ENCODE measurements around the gene SLC17A8.

The SLC17A8 gene

DNA sequence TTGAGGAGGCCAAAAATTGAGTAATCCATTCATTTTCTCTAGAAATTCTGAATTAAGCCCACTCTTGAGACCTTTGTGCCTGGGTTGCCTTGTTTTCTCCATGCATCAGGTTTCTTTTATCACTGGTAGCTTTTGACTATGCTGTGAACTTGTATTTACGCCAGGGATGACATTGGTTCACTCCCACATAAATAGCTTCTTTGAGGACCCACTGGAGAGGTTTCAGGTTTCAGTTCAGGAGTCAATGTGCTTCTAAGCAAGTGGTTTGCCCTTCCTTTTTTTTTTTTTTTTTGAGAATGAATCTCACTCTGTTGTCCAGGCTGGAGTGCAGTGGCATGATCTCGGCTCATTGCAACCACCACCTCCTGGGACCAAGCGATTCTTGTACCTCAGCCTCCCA, 10.2 kb upstream of the SLC17A8 start:
- H3K4me3 ChIP-seq (ENCODE audit: low read depth, low read length): no peak overlapping the region
- TF ChIP-seq, protein P1, sequence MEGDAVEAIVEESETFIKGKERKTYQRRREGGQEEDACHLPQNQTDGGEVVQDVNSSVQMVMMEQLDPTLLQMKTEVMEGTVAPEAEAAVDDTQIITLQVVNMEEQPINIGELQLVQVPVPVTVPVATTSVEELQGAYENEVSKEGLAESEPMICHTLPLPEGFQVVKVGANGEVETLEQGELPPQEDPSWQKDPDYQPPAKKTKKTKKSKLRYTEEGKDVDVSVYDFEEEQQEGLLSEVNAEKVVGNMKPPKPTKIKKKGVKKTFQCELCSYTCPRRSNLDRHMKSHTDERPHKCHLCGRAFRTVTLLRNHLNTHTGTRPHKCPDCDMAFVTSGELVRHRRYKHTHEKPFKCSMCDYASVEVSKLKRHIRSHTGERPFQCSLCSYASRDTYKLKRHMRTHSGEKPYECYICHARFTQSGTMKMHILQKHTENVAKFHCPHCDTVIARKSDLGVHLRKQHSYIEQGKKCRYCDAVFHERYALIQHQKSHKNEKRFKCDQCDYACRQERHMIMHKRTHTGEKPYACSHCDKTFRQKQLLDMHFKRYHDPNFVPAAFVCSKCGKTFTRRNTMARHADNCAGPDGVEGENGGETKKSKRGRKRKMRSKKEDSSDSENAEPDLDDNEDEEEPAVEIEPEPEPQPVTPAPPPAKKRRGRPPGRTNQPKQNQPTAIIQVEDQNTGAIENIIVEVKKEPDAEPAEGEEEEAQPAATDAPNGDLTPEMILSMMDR (IDR thresholded peaks at IDR 0.05; ENCODE audit: control insufficient read depth, extremely low read depth, insufficient read depth): no peak
- no peak for DNase-seq (ENCODE audit: low read depth)

DNA sequence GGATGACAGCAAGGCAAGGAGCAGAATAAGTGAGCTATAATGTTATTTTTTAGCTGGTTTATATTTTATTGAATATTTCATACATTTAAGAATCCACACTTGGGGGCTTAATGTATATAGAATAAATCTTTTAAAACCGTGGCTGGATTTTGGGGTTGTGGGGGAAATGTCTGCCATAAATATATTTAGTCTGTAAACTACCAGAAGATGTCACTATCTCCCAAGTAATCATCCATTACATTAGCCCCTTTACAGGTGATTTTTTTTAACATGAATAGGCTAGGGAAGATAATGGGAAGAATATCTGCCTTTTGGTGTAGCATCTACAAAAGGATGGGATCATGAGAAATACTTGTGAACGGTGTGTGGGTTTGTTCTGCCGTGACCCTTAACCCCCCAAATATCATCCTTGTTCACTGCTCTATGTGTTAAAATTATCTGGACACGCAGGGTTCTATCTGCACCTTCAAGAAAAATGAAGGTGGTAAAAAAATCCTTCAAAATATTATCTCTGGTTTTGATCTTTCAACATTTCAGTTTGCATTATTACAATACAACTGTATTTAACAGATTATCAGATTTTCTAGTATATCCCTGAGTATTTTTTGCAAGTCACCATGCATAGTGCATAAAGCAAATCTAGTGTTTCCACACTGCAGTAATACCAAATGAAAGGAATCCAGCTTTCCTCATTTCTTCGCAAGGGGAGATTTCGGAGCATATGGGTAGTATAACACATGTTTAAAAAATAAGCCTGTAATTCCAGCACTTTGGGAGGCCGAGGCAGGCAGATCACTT, 8.0 kb upstream of the SLC17A8 start:
- DNase-seq (ENCODE audit: low read depth): no peak
- no peak overlapping the region for H3K4me3 ChIP-seq (ENCODE audit: low read depth, low read length)
- TF ChIP-seq, protein P1 (IDR thresholded peaks at IDR 0.05; ENCODE audit: control insufficient read depth, extremely low read depth, insufficient read depth): peak; percentile 38

DNA sequence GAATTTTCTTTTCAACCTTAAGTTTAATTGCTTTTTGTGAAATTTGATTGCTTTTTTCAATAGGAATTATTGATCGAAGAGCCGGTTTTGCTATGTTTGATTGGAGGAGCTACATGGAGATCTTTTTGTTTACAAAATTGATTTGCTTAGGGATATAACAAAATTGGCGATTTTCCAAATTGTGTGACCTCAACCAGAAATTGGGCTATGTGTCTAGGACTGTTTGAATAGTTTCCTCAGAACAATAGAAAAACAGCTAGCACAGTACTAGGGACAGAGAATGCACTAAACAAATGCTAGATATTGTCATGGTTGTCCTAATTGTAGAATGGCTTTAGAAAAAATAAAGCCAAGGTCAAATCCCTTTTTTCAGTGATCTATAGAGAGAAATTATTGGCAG, 2.4 kb downstream of the SLC17A8 start:
- TF ChIP-seq, protein P1 (IDR thresholded peaks at IDR 0.05; ENCODE audit: control insufficient read depth, extremely low read depth, insufficient read depth): no peak
- H3K4me3 ChIP-seq (ENCODE audit: low read depth, low read length): no peak overlapping the region
- DNase-seq (ENCODE audit: low read depth): no peak

DNA sequence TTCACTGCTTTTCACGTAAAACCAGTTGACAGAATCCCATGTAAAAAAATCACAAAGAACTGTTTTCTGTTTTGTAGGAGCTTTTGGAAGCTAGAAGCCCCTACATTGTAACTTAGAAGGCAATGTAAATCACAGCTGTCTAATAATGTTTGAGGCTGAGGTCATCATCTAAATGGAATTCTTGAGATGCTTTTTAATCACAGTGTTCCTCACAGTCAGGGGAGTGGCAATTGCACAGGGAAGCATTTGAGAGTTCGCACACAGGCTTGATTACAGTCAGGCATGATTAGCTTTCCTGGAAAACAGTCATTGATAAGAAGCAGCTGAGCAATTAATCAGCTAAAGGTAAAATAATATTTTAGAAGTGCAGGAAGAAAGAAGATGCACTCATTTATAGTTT, 2.9 kb downstream of the SLC17A8 start:
- H3K4me3 ChIP-seq (ENCODE audit: low read depth, low read length): no peak overlapping the region
- DNase-seq (ENCODE audit: low read depth): no peak
- TF ChIP-seq, protein P1 (IDR thresholded peaks at IDR 0.05; ENCODE audit: control insufficient read depth, extremely low read depth, insufficient read depth): no peak

DNA sequence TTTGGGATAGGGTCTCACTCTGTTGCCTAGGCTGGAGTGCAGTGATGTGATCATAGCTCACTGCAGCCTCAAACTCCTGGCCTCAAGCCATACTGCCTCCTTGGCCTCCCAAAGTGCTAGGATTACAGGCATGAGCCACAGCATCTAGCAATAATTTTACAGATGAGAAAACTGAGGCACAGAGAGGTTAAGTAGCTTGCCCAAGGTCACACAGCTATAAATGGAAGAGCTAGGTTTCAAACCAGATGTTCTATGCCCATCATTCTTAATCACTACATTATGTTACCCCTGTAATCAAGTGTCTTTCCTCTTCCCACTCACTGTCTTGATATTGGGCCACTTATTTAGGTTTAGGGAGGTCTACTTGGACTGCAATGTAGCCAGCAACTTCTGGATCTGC, 3.6 kb downstream of the SLC17A8 start:
- H3K4me3 ChIP-seq (ENCODE audit: low read depth, low read length): no peak overlapping the region
- no peak for DNase-seq (ENCODE audit: low read depth)
- TF ChIP-seq, protein P1 (IDR thresholded peaks at IDR 0.05; ENCODE audit: control insufficient read depth, extremely low read depth, insufficient read depth): no peak

DNA sequence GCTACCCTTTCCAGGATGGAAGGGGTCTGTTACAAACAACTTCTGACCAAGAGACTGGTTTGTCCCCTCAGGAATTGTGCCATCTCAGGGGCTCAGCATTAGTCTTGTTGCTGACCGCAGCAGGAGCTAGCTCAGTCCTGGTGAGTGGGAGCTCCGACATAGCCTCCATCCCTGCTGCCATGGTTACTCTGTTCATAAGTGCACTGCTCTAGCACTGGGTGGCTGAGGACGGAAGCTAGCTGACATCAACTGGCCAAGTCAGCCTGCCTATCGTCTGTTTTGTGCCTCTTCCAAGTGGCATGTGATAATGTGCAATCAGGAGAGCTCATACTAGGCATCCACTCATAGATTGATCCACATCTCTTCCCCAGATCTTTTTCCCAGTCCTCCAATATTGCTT, 7.5 kb downstream of the SLC17A8 start:
- no peak for DNase-seq (ENCODE audit: low read depth)
- TF ChIP-seq, protein P1 (IDR thresholded peaks at IDR 0.05; ENCODE audit: control insufficient read depth, extremely low read depth, insufficient read depth): no peak
- H3K4me3 ChIP-seq (ENCODE audit: low read depth, low read length): no peak overlapping the region

DNA sequence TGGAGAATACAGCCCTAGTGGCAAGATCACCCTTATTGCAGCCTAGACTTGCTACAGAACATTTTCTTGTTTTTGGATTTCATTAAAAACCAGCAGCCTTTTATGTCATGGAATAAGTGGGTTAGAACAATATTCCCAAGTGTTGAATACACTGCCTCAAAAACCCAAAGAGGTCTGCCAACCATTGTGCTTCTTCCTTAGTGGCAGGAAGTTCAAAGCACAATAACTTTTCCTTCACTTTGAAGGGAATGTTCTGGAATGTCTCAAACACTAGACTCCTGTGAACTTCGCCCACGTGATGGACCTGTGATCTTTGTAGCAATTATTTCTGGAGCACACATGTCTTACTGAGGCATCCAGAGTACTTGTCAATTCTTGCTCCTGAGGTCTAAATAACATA, 8.5 kb downstream of the SLC17A8 start:
- no peak overlapping the region for H3K4me3 ChIP-seq (ENCODE audit: low read depth, low read length)
- TF ChIP-seq, protein P1 (IDR thresholded peaks at IDR 0.05; ENCODE audit: control insufficient read depth, extremely low read depth, insufficient read depth): no peak
- no peak for DNase-seq (ENCODE audit: low read depth)

Measured in LNCaP clone FGC (cell line).